GM18507 (cell line): ENCODE measurements around the gene EEF1A2.

Experiments
- DNase-seq: peaks from one replicate; pipeline ENCODE4 v3.0.0; 2011; ENCODE audit warnings: low read depth; ENCODE audit not compliant: insufficient read length; ENCODE audit errors: extremely low spot score
- FAIRE-seq: peaks from 2 replicates; lab custom pipeline; 2011; peaks lifted over from hg19 to GRCh38; lab: Jason Lieb, UNC

The EEF1A2 gene

GRCh38 chr20:63473555-63474449, 25.1 kb downstream of the EEF1A2 start:
- no peak for FAIRE-seq
- no peak for DNase-seq

DNA sequence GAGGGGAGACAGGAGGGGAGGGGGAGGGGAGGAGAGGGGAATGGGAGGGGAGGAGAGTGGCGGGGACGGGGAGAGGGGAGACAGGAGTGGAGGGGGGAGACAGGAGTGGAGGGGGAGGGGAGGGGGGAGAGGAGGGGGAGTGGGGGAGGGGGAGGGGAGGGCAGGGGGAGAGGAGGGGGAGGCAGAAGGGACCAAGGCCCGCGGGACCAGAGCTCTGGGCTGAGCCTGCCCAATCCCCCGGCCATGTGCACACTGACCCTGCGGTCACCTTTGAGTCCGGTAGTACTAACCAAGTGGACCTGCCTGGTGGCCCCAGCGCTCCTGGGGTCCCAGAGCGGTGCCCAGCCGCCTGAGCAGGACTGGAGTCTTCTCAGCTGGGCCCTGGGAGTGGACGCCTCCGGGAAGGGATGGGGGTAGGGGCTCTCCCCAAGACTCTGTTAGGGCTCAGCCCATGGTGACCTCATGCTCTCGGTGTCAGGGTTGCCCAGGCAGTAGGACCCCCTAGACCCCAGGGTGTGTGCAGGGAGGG, 26.0 kb downstream of the EEF1A2 start:
- DNase-seq (no peak), FAIRE-seq (no peak)

- FAIRE-seq (no peak), DNase-seq (no peak)
Measured at GRCh38 chr20:63471981-63472831, 26.7 kb downstream of the EEF1A2 start, which contains the start of gene KCNQ2. Gene KCNQ2 (minus strand): TSS chr20:63472655. CDS start chr20:63472463, 192 bp downstream.

- no peak for FAIRE-seq
- no peak for DNase-seq
Measured at GRCh38 chr20:63471717-63471980, 27.2 kb downstream of the EEF1A2 start.

- FAIRE-seq (no peak), DNase-seq (no peak)
Measured at GRCh38 chr20:63471002-63471716, 27.7 kb downstream of the EEF1A2 start.

GRCh38 chr20:63470410-63470809, 28.5 kb downstream of the EEF1A2 start:
- no peak for DNase-seq
- no peak for FAIRE-seq

- no peak for FAIRE-seq
- no peak for DNase-seq
Measured at GRCh38 chr20:63469713-63470101, 29.2 kb downstream of the EEF1A2 start.

GRCh38 chr20:63469019-63469712, 29.7 kb downstream of the EEF1A2 start:
- DNase-seq: no peak
- no peak for FAIRE-seq

DNA sequence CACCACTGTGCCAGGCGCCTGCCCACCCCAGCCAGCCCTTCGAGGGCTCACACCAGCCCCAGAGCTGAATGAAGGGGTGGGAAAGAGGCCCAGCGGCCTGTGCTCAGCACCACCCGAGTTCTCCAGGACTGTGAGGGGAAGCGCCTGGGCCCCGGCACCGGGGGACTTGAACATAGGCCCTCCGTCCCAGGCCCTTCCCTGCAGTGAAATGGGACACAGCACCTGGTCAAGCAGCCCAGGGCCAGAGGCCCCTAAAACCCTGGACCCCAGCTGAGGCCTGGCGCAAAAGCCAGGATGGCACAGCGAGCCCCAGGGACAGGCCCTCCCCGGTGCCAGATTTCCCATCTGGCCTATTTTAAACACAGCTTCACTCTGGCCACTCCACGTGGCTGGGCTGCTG, 30.5 kb downstream of the EEF1A2 start:
- DNase-seq (no peak), FAIRE-seq (no peak)

DNA sequence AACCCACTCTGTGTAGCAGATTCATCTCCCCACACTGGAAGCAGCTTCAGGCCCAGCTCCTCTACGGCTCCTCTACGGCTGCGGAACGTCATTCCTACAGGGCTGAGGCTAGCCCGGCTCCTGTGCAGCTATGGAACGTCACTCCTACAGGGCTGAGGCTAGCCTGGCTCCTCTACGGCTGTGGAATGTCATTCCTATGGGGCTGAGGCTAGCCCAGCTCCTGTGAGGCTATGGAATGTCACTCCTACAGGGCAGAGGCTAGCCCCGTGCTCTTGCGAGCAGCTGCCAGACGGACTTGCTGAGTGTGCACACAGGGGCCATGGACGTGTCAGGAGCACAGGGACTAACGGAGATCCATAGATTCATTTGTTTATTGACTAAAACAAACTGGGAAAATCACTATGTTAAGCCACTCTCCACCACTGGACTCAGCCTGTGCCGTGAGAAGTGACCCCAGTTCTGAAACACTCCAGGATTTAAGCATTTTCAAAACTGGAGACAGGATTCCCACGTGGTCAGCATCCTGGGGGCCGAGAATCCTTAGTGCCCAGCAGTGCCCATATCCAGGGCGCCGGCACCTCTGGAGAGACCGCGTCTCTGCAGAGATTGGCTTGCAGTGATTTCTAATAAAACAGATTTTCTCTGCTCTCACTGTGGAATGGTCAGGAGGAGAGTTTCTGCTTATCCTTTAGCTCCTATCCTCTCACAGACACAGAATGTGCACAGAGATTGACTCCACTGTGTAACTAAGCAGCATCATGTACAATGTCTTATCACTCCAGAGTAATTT, 31.4 kb downstream of the EEF1A2 start:
- no peak for DNase-seq
- FAIRE-seq: no peak

- DNase-seq (no peak), FAIRE-seq (no peak)
Measured at GRCh38 chr20:63466861-63467260, 32.0 kb downstream of the EEF1A2 start.

- no peak for FAIRE-seq
- no peak for DNase-seq
Measured at GRCh38 chr20:63466250-63466825, 32.5 kb downstream of the EEF1A2 start.

GRCh38 chr20:63465380-63466249, 33.3 kb downstream of the EEF1A2 start:
- FAIRE-seq (no peak), DNase-seq (no peak)

GRCh38 chr20:63464289-63464635, 34.6 kb downstream of the EEF1A2 start:
- DNase-seq (no peak), FAIRE-seq (no peak)

- no peak for FAIRE-seq
- no peak for DNase-seq
Measured at GRCh38 chr20:63463400-63464288, 35.2 kb downstream of the EEF1A2 start.

DNA sequence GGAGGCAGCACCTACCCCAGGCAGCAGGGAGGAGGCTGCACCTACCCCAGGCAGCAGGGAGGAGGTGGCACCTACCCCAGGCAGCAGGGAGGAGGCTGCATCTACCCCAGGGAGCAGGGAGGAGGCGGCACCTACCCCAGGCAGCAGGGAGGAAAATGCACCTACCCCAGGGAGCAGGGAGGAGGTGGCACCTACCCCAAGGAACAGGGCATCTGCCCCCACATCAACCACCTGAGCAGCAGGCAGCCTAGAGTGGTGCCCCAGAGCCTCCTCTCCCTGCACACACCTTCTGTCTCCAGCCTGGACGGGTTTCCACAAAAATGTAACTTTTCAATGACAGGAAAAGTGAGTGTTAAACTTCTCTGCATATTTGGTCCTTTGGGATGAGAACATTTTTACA, 36.6 kb downstream of the EEF1A2 start:
- FAIRE-seq (no peak), DNase-seq (no peak)
